Germinal center (tissue), 1 donor: ENCODE measurements around the gene SPAAR.
A peak's percentile ranks its signal among the peaks of the same experiment; 100 is the strongest.
"Not testable (repeated sequence)": the region's sequence is repeated elsewhere in the genome, so short reads cannot be mapped to it uniquely, and the experiment has no call there.

Source experiments
- DNase-seq: peaks from one replicate; pipeline ENCODE4 v3.0.0; 2012; ENCODE audit warnings: mixed read lengths, low spot score

The SPAAR gene

GRCh38 chr9:35904338-35904737, 5.0 kb upstream of the SPAAR start:
- DNase-seq = no peak

- no peak for DNase-seq
Measured at GRCh38 chr9:35905051-35905781, 4.1 kb upstream of the SPAAR start.

GRCh38 chr9:35905912-35906679, 3.2 kb upstream of the SPAAR start, which contains the start of gene HRCT1:
TSS of gene HRCT1 (plus strand) at chr9:35906202. CDS start at chr9:35906288, 86 bp downstream.
- no peak for DNase-seq

GRCh38 chr9:35906923-35907699, 2.2 kb upstream of the SPAAR start:
- DNase-seq = no peak

GRCh38 chr9:35907711-35908503, 1.4 kb upstream of the SPAAR start:
- DNase-seq = no peak

- DNase-seq = no peak
Measured at GRCh38 chr9:35908504-35909125, 675 bp upstream of the SPAAR start.

GRCh38 chr9:35909687-35910612, 660 bp downstream of the SPAAR start:
- no peak for DNase-seq

- peak; percentile 51 for DNase-seq
Measured at GRCh38 chr9:35910613-35911359, 1.5 kb downstream of the SPAAR start.

GRCh38 chr9:35911690-35912089, 2.4 kb downstream of the SPAAR start:
- DNase-seq = no peak

GRCh38 chr9:35912791-35913400, 3.6 kb downstream of the SPAAR start:
- DNase-seq = no peak

- not testable (repeated sequence) for DNase-seq
Measured at GRCh38 chr9:35913429-35913828, 4.1 kb downstream of the SPAAR start.

- no peak for DNase-seq
Measured at GRCh38 chr9:35914301-35914807, 5.1 kb downstream of the SPAAR start.

GRCh38 chr9:35915681-35916294, 6.5 kb downstream of the SPAAR start:
- no peak for DNase-seq

- no peak for DNase-seq
Measured at GRCh38 chr9:35917261-35917660, 8.0 kb downstream of the SPAAR start.

- no peak for DNase-seq
Measured at GRCh38 chr9:35918780-35919179, 9.5 kb downstream of the SPAAR start.

- no peak for DNase-seq
Measured at GRCh38 chr9:35919212-35920008, 10.1 kb downstream of the SPAAR start.

- DNase-seq = no peak
Measured at GRCh38 chr9:35920051-35920620, 10.8 kb downstream of the SPAAR start.
